Epithelial cell of esophagus (primary cell): ENCODE results near the gene PRSS33.

ENCODE experiments used
- DNase-seq: peaks from one replicate; pipeline ENCODE4 v3.0.0; 2010; ENCODE audit warnings: low read depth
- H3K4me3 ChIP-seq: 2 replicates; pipeline ENCODE4 v1.5.1; 2011; ENCODE audit warnings: mild to moderate bottlenecking, low read length, control low read depth
- TF ChIP-seq, protein P1 (sequence below): IDR thresholded peaks from 2 replicates; pipeline ENCODE4 v1.5.1; 2011; ENCODE audit warnings: low read depth, mild to moderate bottlenecking, low read length, control low read depth, inconsistent platforms; ENCODE audit not compliant: insufficient read depth; ENCODE audit errors: missing control alignments

The PRSS33 gene

DNA sequence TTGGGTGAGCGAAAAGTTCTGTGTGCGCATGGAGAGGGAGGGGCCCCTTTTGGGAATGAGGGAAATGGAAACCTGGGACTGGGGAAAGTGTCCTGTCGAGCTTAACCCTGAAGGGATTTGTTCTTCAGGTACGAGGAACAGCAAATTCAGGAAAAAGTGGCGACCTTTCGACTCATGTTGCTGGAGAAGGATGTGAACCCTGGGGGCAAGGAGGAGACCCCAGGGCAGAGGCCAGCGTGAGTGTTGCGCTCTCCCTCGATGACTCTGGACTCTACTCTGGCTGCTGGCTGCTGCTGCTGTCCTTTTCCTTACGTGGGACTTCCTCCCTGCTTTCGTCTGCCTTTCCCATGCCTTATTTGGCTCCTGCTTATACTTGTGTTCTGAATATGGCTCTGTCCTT is 30.0 kb downstream of the PRSS33 start:
- DNase-seq: no peak
- TF ChIP-seq, protein P1, sequence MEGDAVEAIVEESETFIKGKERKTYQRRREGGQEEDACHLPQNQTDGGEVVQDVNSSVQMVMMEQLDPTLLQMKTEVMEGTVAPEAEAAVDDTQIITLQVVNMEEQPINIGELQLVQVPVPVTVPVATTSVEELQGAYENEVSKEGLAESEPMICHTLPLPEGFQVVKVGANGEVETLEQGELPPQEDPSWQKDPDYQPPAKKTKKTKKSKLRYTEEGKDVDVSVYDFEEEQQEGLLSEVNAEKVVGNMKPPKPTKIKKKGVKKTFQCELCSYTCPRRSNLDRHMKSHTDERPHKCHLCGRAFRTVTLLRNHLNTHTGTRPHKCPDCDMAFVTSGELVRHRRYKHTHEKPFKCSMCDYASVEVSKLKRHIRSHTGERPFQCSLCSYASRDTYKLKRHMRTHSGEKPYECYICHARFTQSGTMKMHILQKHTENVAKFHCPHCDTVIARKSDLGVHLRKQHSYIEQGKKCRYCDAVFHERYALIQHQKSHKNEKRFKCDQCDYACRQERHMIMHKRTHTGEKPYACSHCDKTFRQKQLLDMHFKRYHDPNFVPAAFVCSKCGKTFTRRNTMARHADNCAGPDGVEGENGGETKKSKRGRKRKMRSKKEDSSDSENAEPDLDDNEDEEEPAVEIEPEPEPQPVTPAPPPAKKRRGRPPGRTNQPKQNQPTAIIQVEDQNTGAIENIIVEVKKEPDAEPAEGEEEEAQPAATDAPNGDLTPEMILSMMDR: no peak
- H3K4me3 ChIP-seq: no peak overlapping the region

DNA sequence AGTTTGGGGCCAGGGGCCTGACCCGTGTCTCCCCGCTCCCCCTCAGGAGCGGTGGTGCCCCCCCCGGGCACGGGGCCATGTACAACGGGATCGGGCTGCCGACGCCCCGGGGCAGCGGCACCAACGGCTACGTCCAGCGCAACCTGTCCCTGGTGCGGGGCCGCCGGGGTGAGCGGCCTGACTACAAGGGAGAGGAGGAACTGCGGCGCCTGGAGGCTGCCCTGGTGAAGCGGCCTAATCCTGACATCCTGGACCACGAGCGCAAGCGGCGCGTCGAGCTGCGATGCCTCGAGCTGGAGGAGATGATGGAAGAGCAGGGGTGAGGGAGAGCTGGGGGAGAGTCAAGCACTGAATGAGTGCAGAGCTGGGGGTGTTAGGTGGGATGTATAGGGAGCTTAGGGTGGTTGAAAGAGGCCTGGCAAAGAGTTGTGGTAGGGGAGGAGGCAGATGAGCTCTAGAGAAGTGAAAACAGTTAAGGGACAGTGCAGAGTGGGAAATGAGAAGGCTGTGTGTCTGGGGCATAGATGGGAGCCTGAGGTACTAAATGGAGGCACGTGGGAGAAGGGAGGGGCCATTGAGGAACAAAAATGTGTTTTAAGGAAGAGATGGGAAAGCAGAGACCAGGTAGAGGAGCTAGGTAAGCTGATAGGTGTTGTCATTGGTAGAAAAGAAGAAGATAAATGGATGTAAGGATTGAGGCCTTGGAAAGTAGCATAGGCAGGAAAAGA is 30.9 kb downstream of the PRSS33 start:
- H3K4me3 ChIP-seq: no peak overlapping the region
- DNase-seq: no peak
- TF ChIP-seq, protein P1: no peak

DNA sequence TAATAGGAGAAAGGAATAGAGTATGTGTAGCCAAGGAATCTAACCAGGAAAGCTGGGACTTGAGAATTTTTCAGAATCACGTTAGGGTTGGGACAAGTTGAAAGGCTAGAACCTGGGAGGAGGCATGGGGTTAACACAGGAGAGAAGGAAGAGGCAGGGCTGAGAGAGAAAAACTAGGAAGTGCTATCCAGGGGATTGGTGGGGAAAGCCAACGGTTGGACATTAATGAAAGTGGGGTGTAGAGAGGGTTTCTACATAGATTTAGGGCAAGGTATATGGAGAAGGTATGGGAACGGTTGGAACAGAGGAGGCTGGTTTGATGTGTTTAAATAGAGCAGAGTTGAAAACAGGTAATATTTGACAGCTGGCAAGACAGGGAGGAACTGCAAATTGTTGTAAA is 32.2 kb downstream of the PRSS33 start:
- TF ChIP-seq, protein P1: no peak
- no peak for DNase-seq
- peak overlapping the region; percentile 57 for H3K4me3 ChIP-seq

DNA sequence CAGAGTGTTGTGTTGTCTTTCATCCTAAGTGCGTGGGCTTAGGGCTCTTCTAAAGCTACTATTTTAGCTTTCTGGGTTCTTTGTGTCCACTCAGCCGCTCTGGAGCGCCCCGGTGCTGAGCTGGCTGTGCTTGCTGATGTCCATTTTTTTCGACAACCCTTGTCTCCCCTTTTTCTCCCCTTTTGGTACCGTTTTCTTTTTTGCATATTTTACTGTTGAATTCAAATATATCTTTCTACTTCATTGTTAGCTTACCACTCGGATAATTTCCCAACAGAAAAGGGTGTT is 33.7 kb downstream of the PRSS33 start:
- TF ChIP-seq, protein P1: no peak
- no peak for DNase-seq
- H3K4me3 ChIP-seq: peak overlapping the region; percentile 57

DNA sequence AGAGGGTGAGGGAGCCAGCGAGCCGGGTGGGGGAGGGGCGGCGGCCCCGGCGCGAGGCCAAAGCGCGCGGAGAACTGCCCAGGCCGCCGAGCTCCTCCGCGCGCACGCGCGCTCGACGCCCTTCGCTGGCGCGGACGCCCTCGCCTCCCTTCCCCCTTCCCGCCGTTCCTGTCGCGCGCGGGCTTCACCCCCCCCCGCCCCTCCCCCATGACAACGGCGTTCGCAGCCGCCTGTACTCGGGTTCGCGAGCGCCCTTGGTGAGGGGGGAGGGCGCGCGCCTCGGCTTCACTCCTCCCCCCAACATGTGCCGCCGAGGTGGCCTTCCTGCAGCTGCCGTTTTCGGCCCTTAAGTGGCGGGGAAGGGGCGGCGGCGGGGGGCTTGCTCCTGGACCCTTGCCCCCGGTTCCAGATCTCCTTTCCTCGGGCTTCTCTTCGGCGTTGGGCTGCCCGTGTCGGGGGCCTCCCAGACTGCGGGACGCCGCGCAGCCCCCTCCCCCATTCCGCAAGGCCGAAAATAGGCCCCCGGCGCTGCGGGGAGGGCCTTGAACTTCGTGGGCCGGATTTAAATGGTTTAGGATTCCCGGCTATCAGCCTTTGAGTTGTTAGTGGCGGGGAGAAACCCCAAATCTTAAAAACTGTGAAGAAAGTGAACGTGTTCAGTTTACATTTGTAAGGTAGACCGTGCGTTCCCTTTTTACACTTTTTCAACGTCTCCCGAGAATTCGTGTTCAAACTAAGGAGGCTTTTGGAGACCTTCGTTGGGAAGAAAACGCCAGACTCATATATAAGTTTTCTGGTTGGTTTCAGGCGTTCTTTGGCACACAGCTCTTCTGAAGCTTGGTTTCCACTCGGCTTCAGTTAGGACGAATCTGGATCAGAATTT is 34.3 kb downstream of the PRSS33 start:
- TF ChIP-seq, protein P1: no peak
- peak overlapping the region; percentile 57 for H3K4me3 ChIP-seq
- peak; percentile 79 for DNase-seq

DNA sequence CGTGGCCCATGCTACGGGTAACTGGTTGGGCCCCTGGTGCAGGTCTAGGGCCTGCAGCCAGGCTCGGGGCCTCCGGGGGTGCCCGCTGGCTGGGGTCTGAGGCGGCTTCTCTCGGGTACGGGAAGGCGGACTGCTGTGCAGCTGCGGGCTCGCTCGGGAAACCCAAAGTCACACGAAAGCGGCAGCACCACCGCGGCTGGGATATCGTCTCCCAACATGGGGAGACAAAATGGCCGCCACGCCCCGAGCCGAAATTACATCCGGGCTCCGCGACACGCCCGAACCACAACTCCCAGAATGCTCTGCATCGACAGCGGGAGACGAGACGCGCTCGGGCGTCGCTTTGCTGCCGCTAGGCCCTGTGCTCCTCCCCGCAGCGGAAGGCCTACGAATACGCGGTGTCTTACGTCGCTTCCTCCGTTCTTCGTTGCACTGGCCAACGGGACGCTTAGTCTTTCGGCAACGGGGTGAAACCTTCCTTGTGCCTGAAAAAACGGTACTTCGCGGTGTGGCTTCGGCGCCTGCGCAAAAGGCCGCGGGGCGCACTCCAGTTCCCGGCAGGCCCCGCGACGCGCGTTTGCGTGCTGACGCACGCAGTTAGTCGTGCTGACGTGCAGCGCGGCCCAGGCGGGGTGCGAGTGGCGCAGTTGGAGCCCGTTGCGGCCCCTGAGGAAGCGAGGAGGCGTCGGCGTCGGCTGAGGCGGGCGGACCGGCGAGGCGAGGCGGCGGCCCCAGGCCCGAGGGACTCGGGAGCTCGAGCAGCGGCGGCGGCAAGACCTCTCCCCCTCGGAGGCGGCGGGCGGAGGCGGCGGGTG is 35.1 kb downstream of the PRSS33 start, which contains the start of gene SRRM2:
TSS of gene SRRM2 (plus strand) at position 604 of the 815 bp plus-strand sequence. CDS start 3,727 bp downstream, outside the sequence.
- TF ChIP-seq, protein P1: no peak
- DNase-seq: peak; percentile 96
- H3K4me3 ChIP-seq: peak within 1 kb of the TSS; percentile 57
